RWPE1 (cell line): ENCODE data around the gene ZSCAN16.

Experiments
- CTCF ChIA-PET: fragments of 350-600 bp; sonication (Branson Sonifier 250); formaldehyde crosslinking; extraction: SDS; loops from one replicate; lab custom pipeline; 2021; lab: Yijun Ruan, JAX
- POLR2A ChIA-PET: fragments of 400-600 bp; formaldehyde crosslinking; extraction: SDS; loops from one replicate; lab custom pipeline; 2020; ENCODE audit warnings: antibody characterized with exemption; ENCODE audit not compliant: low non-redundant PET; lab: Yijun Ruan, JAX
- DNase-seq: peaks from one replicate; pipeline ENCODE4 v3.0.0; 2012; ENCODE audit warnings: low spot score
- H3K27ac ChIP-seq: fragments of 450-650 bp; 2 replicates; pipeline ENCODE4 v1.5.1; 2017
- TF ChIP-seq, protein P1 (sequence below): fragments of 450-650 bp; conservative IDR thresholded peaks from 2 replicates; pipeline ENCODE4 v1.5.1; 2017; ENCODE audit warnings: low read depth, mild to moderate bottlenecking

ZSCAN16 gene

DNA sequence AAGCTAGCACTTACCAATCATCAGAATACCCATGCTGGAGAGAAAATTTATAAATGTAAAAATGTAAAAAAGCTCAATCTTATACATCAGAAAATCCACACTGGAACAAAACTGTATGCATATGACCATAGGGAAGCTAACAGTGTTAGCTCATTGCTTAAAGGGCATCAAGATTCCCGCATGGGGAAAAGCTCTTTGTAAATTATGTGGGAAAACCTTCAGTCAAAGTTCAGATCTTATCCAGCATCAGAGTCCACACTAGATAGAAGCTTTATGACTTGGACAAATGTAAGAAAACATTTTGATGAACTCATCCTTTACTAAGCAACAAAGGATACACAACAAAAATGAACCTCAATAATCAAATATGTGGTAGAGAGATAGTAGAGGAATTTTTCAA, 52.0 kb downstream of the ZSCAN16 start:
- TF ChIP-seq, protein P1, sequence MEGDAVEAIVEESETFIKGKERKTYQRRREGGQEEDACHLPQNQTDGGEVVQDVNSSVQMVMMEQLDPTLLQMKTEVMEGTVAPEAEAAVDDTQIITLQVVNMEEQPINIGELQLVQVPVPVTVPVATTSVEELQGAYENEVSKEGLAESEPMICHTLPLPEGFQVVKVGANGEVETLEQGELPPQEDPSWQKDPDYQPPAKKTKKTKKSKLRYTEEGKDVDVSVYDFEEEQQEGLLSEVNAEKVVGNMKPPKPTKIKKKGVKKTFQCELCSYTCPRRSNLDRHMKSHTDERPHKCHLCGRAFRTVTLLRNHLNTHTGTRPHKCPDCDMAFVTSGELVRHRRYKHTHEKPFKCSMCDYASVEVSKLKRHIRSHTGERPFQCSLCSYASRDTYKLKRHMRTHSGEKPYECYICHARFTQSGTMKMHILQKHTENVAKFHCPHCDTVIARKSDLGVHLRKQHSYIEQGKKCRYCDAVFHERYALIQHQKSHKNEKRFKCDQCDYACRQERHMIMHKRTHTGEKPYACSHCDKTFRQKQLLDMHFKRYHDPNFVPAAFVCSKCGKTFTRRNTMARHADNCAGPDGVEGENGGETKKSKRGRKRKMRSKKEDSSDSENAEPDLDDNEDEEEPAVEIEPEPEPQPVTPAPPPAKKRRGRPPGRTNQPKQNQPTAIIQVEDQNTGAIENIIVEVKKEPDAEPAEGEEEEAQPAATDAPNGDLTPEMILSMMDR = no peak
- POLR2A ChIA-PET = no interaction called here
- no peak for DNase-seq
- CTCF ChIA-PET = interaction anchor here (0.5 kb wide), 1 partner anchor 1855 kb away, joined by 4 read pairs; no protein-coding TSS in a partner anchor
- no peak overlapping the region for H3K27ac ChIP-seq
